CD14-positive monocyte (primary cell): ENCODE measurements around the gene PTPRD. TPM values are rescaled to one million over a fixed set of nuclear protein-coding genes. Genes with fewer than 3 reads are reported as not detected.

ENCODE experiments used
- DNase-seq, 3 donors: peaks; one replicate each; pipeline ENCODE4 v3.0.0-alpha.2; 2011 to 2022
- H2AFZ ChIP-seq: 2 replicates; pipeline ENCODE4 v1.6.0; 2012; ENCODE audit warnings: mild to moderate bottlenecking, low read depth, low read length, inconsistent platforms; ENCODE audit not compliant: insufficient read depth, poor library complexity, severe bottlenecking
- H3K27ac ChIP-seq, 2 donors: 1 replicate in 1 of 2; 2 replicates in 1 of 2; pipeline ENCODE4 v1.5.1; 2012 to 2013; ENCODE audit warnings: low read length in 2 of 2, control low read depth in 1 of 2, inconsistent platforms in 1 of 2, low read depth in 1 of 2, mild to moderate bottlenecking in 1 of 2
- H3K27me3 ChIP-seq, 2 donors: one replicate each; pipeline versions ENCODE4 v1.6.0 to v1.6.1; 2011 to 2013; ENCODE audit warnings: low read length in 2 of 2; ENCODE audit not compliant: control insufficient read depth in 2 of 2, insufficient read depth in 2 of 2
- H3K36me3 ChIP-seq, 2 donors: replicated peaks in 1 of 2; 1 replicate in 1 of 2; 2 replicates in 1 of 2; pipeline versions ENCODE4 v1.5.1 to v1.6.1; 2012 to 2013; ENCODE audit warnings: low read length in 2 of 2, control low read depth in 1 of 2, inconsistent platforms in 1 of 2, mild to moderate bottlenecking in 1 of 2; ENCODE audit not compliant: insufficient read depth in 2 of 2, control insufficient read depth in 1 of 2
- H3K4me1 ChIP-seq, 2 donors: 1 replicate in 1 of 2; 2 replicates in 1 of 2; pipeline versions ENCODE4 v1.5.1 to v1.6.1; 2012 to 2013; ENCODE audit warnings: low read length in 2 of 2, control low read depth in 1 of 2, inconsistent platforms in 1 of 2, mild to moderate bottlenecking in 1 of 2, moderate library complexity in 1 of 2; ENCODE audit not compliant: insufficient read depth in 2 of 2, control insufficient read depth in 1 of 2
- H3K4me2 ChIP-seq: replicated peaks from 2 replicates; pipeline ENCODE3; 2012; ENCODE audit warnings: low read length, moderate library complexity, mild to moderate bottlenecking; ENCODE audit not compliant: poor library complexity, severe bottlenecking; ENCODE audit errors: extremely low read depth
- H3K4me3 ChIP-seq, 3 experiments: fragments of 200-600 bp in 1 of 3; sonication (generic) in 1 of 3; replicated peaks in 1 of 3; 1 replicate in 2 of 3; 2 replicates in 1 of 3; pipeline ENCODE4 v1.5.1; 2011 to 2013; ENCODE audit warnings: low read length in 3 of 3, mild to moderate bottlenecking in 3 of 3, control low read depth in 2 of 3, low read depth in 2 of 3, inconsistent platforms in 1 of 3, moderate library complexity in 1 of 3
- H3K79me2 ChIP-seq: 2 replicates; pipeline ENCODE4 v1.6.0; 2012; ENCODE audit warnings: mild to moderate bottlenecking, control low read depth, inconsistent platforms, low read length, moderate library complexity; ENCODE audit not compliant: insufficient read depth
- H3K9ac ChIP-seq: 2 replicates; pipeline ENCODE4 v1.6.0; 2017; ENCODE audit warnings: low read length, mild to moderate bottlenecking; ENCODE audit not compliant: insufficient read depth, poor library complexity, severe bottlenecking
- H3K9me3 ChIP-seq, 2 donors: replicated peaks in 1 of 2; 1 replicate in 1 of 2; 2 replicates in 1 of 2; pipeline versions ENCODE4 v1.5.1 to v1.6.1; 2012 to 2013; ENCODE audit warnings: low read length in 2 of 2, control low read depth in 1 of 2; ENCODE audit not compliant: control insufficient read depth in 1 of 2, insufficient read depth in 1 of 2
- H4K20me1 ChIP-seq: 2 replicates; pipeline ENCODE4 v1.6.0; 2012; ENCODE audit warnings: mild to moderate bottlenecking, low read length, control low read depth, moderate library complexity; ENCODE audit not compliant: insufficient read depth
- H3K27ac Mint-ChIP-seq, 7 donors: one replicate each; pipeline ENCODE4 v1.8.0; 2020; ENCODE audit warnings: mild to moderate bottlenecking in 7 of 7, mixed read lengths in 7 of 7, moderate library complexity in 6 of 7, inconsistent platforms in 2 of 7
- H3K27me3 Mint-ChIP-seq, 3 donors: one replicate each; pipeline ENCODE4 v1.8.0; 2021 to 2022; ENCODE audit warnings: low read depth in 3 of 3, mild to moderate bottlenecking in 3 of 3, mixed read lengths in 3 of 3, moderate library complexity in 3 of 3, inconsistent platforms in 1 of 3
- H3K36me3 Mint-ChIP-seq, 2 donors: one replicate each; pipeline ENCODE4 v1.8.0; 2020; ENCODE audit warnings: mixed read lengths in 2 of 2, inconsistent platforms in 1 of 2, mild to moderate bottlenecking in 1 of 2
- H3K4me1 Mint-ChIP-seq: one replicate; pipeline ENCODE4 v1.8.0; 2020; ENCODE audit warnings: mild to moderate bottlenecking, mixed read lengths
- H3K4me3 Mint-ChIP-seq, 2 donors: one replicate each; pipeline ENCODE4 v1.8.0; 2020; ENCODE audit warnings: mild to moderate bottlenecking in 2 of 2, mixed read lengths in 2 of 2, moderate library complexity in 1 of 2
- H3K9me3 Mint-ChIP-seq, 7 donors: one replicate each; pipeline ENCODE4 v1.8.0; 2020 to 2022; ENCODE audit warnings: mixed read lengths in 7 of 7, mild to moderate bottlenecking in 6 of 7, moderate library complexity in 6 of 7, inconsistent platforms in 2 of 7
- CTCF ChIP-seq: fragments of 200-600 bp; IDR thresholded peaks from one replicate; pipeline ENCODE4 v1.8.0; 2022; ENCODE audit warnings: antibody characterized with exemption, mild to moderate bottlenecking
- WGBS: methylation state at CpG from one replicate; pipeline ENCODE4 v1.1.5; 2013; ENCODE audit warnings: missing lambda C conversion rate; ENCODE audit not compliant: insufficient coverage; 5-methylcytosine and 5-hydroxymethylcytosine counted together
- intact Hi-C, 2 donors: fragments of 100-400 bp; cut with micrococcal nuclease; formaldehyde crosslinking; loops; one replicate each; pipeline versions ENCODE4 v1.15.0 to v1.15.1; 2023
- polyA plus RNA-seq, 3 donors: library from polyadenylated mRNA; depleted of rRNA in 1 of 3; unstranded in 2 of 3; stranded (reverse) in 1 of 3; fragments of 300-500 nt in 2 of 3; fragments of >200 nt in 1 of 3; fragmentation: Illumina TruSeq in 2 of 3; gene quantifications; 1 replicate in 2 of 3; 2 replicates in 1 of 3; pipeline ENCODE4 v1.2.3, GENCODE V29; 2012 to 2021

The PTPRD gene
- polyA plus RNA-seq, 3 donors = not detected

GRCh38 chr9:9214066-9214465, 1398.7 kb downstream of the PTPRD start:
- 78% methylated on average over 3 of the region's 6 CpGs for WGBS
- Mint-ChIP-seq H3K9me3 (peaks cover 0 to under 1% (median 0%) of the 10 kb centered on the region in 7 donors), H3K27me3 (peaks cover 0 to 2% (median 0%) of the 10 kb centered on the region in 3 donors), H3K36me3 (no peaks in the 10 kb centered on the region), H3K4me1 (no peaks in the 10 kb centered on the region), H3K27ac (no peak overlapping the region), H3K4me3 (no peak overlapping the region)
- intact Hi-C loops = no loop called here
- H3K4me2 ChIP-seq = no peak overlapping the region
- no peaks in the 10 kb centered on the region for H3K27me3 ChIP-seq
- H3K27ac ChIP-seq = no peak overlapping the region
- no peaks in the 10 kb centered on the region for H3K9me3 ChIP-seq
- DNase-seq = no peak
- H2AFZ ChIP-seq = no peak overlapping the region
- H3K9ac ChIP-seq = no peak overlapping the region
- no peak overlapping the region for H3K4me3 ChIP-seq
- H4K20me1 ChIP-seq = no peaks in the 10 kb centered on the region
- H3K4me1 ChIP-seq = no peaks in the 10 kb centered on the region
- TF ChIP-seq CTCF = no peak
- H3K79me2 ChIP-seq = no peaks in the 10 kb centered on the region
- no peaks in the 10 kb centered on the region for H3K36me3 ChIP-seq

- Histone ChIP-seq H3K27ac (no peak overlapping the region), H3K4me1 (no peaks in the 10 kb centered on the region), H2AFZ (no peak overlapping the region), H3K79me2 (no peaks in the 10 kb centered on the region), H3K9me3 (peaks cover 0 to 3% of the 10 kb centered on the region in 2 donors), H3K4me2 (no peak overlapping the region), H3K4me3 (no peak overlapping the region), H4K20me1 (no peaks in the 10 kb centered on the region), H3K27me3 (no peaks in the 10 kb centered on the region), H3K9ac (no peak overlapping the region), H3K36me3 (no peaks in the 10 kb centered on the region)
- intact Hi-C loops = no loop called here
- no peak for TF ChIP-seq CTCF
- Mint-ChIP-seq H3K4me3 (no peak overlapping the region), H3K4me1 (no peaks in the 10 kb centered on the region), H3K27me3 (peaks cover 0 to 2% (median 0%) of the 10 kb centered on the region in 3 donors), H3K9me3 (peaks cover 0 to 7% (median 0%) of the 10 kb centered on the region in 7 donors), H3K27ac (no peak overlapping the region), H3K36me3 (no peaks in the 10 kb centered on the region)
- DNase-seq = no peak
- no CpG with 5 or more reads among the region's 3 CpGs for WGBS
Observed at GRCh38 chr9:9212963-9213362, 1399.8 kb downstream of the PTPRD start.
